GM21717 (cell line): ENCODE measurements around the gene SREBF2.

Source experiments
- ATAC-seq: cut with Tn5 transposase; IDR thresholded peaks from one replicate; pipeline ENCODE4 v1.9.1; 2021; ENCODE audit warnings: mild to moderate bottlenecking, moderate library complexity; ENCODE audit not compliant: unreplicated experiment

Gene SREBF2

GRCh38 chr22:41917903-41918791, 85.2 kb downstream of the SREBF2 start:
- ATAC-seq, result no peak

- ATAC-seq, result peak; percentile 40
Observed at GRCh38 chr22:41919357-41920224, 86.7 kb downstream of the SREBF2 start.

- peak; percentile 24 for ATAC-seq
Observed at GRCh38 chr22:41920271-41920976, 87.5 kb downstream of the SREBF2 start.

GRCh38 chr22:41922328-41922727, 89.4 kb downstream of the SREBF2 start:
- ATAC-seq, result no peak

GRCh38 chr22:41922940-41923594, 90.2 kb downstream of the SREBF2 start:
- ATAC-seq, result no peak

- ATAC-seq, result no peak
Observed at GRCh38 chr22:41923595-41924276, 90.8 kb downstream of the SREBF2 start.

GRCh38 chr22:41925783-41926460, 93.0 kb downstream of the SREBF2 start:
- ATAC-seq, result no peak

- no peak for ATAC-seq
Observed at GRCh38 chr22:41927813-41928212, 94.9 kb downstream of the SREBF2 start.

- ATAC-seq, result no peak
Observed at GRCh38 chr22:41928593-41929417, 95.9 kb downstream of the SREBF2 start.

- no peak for ATAC-seq
Observed at GRCh38 chr22:41929418-41929810, 96.5 kb downstream of the SREBF2 start.

GRCh38 chr22:41931701-41932269, 98.9 kb downstream of the SREBF2 start:
- no peak for ATAC-seq

GRCh38 chr22:41932353-41932752, 99.4 kb downstream of the SREBF2 start:
- ATAC-seq, result no peak

GRCh38 chr22:41933411-41934177, 100.7 kb downstream of the SREBF2 start:
- ATAC-seq, result no peak

- no peak for ATAC-seq
Observed at GRCh38 chr22:41934284-41935014, 101.5 kb downstream of the SREBF2 start.

GRCh38 chr22:41935015-41935351, 102.1 kb downstream of the SREBF2 start:
- no peak for ATAC-seq

GRCh38 chr22:41935509-41935908, 102.6 kb downstream of the SREBF2 start:
- no peak for ATAC-seq

- ATAC-seq, result no peak
Observed at GRCh38 chr22:41936894-41937169, 103.9 kb downstream of the SREBF2 start.
